H1 (cell line): ENCODE data around the gene FOLR1. TPM values are rescaled to one million over a fixed set of nuclear protein-coding genes. Genes with fewer than 3 reads are reported as not detected.

ENCODE experiments used
- CBX8 ChIP-seq: fragments of 300-800, 300-1000 bp; sonication (generic); IDR thresholded peaks from 2 replicates; pipeline ENCODE4 v1.7.1; 2016; ENCODE audit warnings: low read depth, low read length, borderline replicate concordance
- EGR1 ChIP-seq: IDR thresholded peaks from 2 replicates; pipeline ENCODE4 v1.6.1; 2011; ENCODE audit warnings: low read depth, low read length, borderline replicate concordance
- polyA plus RNA-seq, 7 experiments: library from polyadenylated mRNA; depleted of rRNA in 3 of 7; stranded (reverse) in 5 of 7; unstranded in 2 of 7; fragments of >200 nt in 5 of 7; fragments of 200-250 nt in 2 of 7; gene quantifications; 1 replicate in 5 of 7; 2 replicates in 1 of 7; 4 replicates in 1 of 7; pipeline versions ENCODE4 v1.2.1 to v1.2.3, GENCODE V29; 2011 to 2013; ENCODE audit warnings: missing spikeins in 2 of 7, mixed read lengths in 2 of 7
- total RNA-seq: library from RNA; stranded (reverse); fragmentation: NEBNext Ultra II Directional; extraction: Animal tissue kit (Norgen Biotek cat#: 25700); gene quantifications from 2 replicates; pipeline ENCODE4 v1.2.1, GENCODE V29; 2021

The FOLR1 gene
- total and polyA plus RNA-seq, 2 of the 8 experiments (the other 6 are each of a cell fraction or from before 2014, with no cell fraction given): 1.3 TPM; not detected in 1

DNA sequence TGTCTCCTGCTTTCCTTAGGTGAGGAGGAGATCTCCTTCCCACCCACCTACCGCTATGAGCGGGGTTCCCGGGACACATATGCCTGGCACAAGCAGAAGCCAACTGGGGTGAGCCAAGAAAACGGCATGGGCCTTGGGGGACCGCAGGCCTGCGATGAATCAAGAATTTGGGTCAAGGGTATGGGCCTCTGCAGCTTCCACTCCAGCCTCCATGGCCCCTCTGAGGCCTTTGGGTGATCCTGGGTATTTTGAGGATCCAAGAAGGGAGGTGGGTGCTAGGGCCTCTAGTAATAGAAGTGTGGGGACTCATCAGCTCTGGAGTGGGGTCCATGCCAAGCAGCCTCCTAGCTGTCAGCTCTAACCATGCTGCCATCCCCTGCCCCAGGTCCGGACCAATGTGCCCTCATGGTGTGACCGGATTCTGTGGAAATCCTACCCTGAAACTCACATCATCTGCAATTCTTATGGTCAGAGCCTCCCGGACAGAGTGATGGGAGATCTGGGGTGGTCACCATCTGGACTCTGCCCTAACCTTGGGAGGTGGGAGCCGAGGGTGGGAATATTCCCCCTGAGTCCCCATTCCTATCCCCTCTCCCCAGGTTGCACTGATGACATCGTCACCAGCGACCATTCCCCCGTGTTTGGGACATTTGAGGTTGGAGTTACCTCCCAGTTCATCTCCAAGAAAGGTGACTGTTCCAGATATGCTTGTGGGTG is 41.3 kb downstream of the FOLR1 start (continued):
- TF ChIP-seq EGR1: no peak
- TF ChIP-seq CBX8: no peak
